Transverse colon (tissue), 3 donors: ENCODE measurements around the gene ASXL1.

ENCODE experiments used
- CTCF ChIP-seq, 5 experiments: fragments of 200-600 bp in 3 of 5; fragments of 450-650 bp in 2 of 5; sonication (generic) in 3 of 5; IDR thresholded peaks; 1 replicate in 2 of 5; 2 replicates in 3 of 5; pipeline ENCODE4 v1.5.1; 2016 to 2017; ENCODE audit warnings: antibody characterized with exemption in 5 of 5, inconsistent platforms in 3 of 5, mild to moderate bottlenecking in 2 of 5, moderate library complexity in 1 of 5
- POLR2A ChIP-seq: fragments of 450-650 bp; IDR thresholded peaks from one replicate; pipeline ENCODE4 v1.6.1; 2016; ENCODE audit warnings: antibody characterized with exemption, mild to moderate bottlenecking, moderate library complexity

GRCh38 chr20:32316667-32317066 lies 41.5 kb upstream of the ASXL1 start:
- TF ChIP-seq CTCF (IDR thresholded peaks at IDR 0.05) (no peak), POLR2A (no peak)
